ENCODE results near the gene XYLT2. TPM values are rescaled to one million over a fixed set of nuclear protein-coding genes. Genes with fewer than 3 reads are reported as not detected.

Gene XYLT2
- total and polyA plus RNA-seq, 2 of the 8 experiments (the other 6 are each of a cell fraction or from before 2014, with no cell fraction given) = 28.0 to 29.9 TPM

- no peak overlapping the region for H3K56ac ChIP-seq (replicated peaks; ENCODE audit: insufficient read length, low read depth, low read length)
- no peak overlapping the region for H3K23ac ChIP-seq (ENCODE audit: insufficient read length)
- no peak overlapping the region for H2AK5ac ChIP-seq (ENCODE audit: low read depth, low read length)
- peaks cover 2 to 19% of the 10 kb centered on the region in 2 experiments for H4K20me1 ChIP-seq (replicated peaks in 1 of 2; ENCODE audit: control insufficient read depth in 1 of 2, insufficient read depth in 2 of 2, low read length in 2 of 2)
- H4K5ac ChIP-seq (ENCODE audit: insufficient read length, low read depth, low read length) = no peak overlapping the region
- WGBS, 2 experiments (ENCODE audit: extremely low coverage in 1 of 2, insufficient coverage in 1 of 2, insufficient read length in 1 of 2, insufficient replicate concordance in 2 of 2, low coverage in 1 of 2, low lambda C conversion rate in 2 of 2, missing lambda C conversion rate in 1 of 2) = 85% methylated on average over 13 of the region's 13 CpGs; no CpG with 5 or more reads in 1 of the 2 experiments
- H3K27me3 ChIP-seq (replicated peaks in 1 of 4; ENCODE audit: control insufficient read depth in 3 of 4, extremely low read depth in 1 of 4, insufficient read depth in 3 of 4, low read length in 3 of 4) = peaks cover 0 to 9% (median 5%) of the 10 kb centered on the region in 4 experiments; a peak in 4 of 7 replicates
- H4K91ac ChIP-seq (replicated peaks; ENCODE audit: insufficient read length, low read length) = no peak overlapping the region
- peak overlapping the region; percentile 95 to 98; a peak in 3 of 4 replicates for H3K4me2 ChIP-seq (ENCODE audit: insufficient read depth in 1 of 2, low read depth in 2 of 2, low read length in 2 of 2)
- ChIA-PET POLR2A (ENCODE audit: partially characterized antibody) (interaction anchor here (1.6 to 12.4 kb wide), 2 partner anchors 17 to 36 kb away, joined by 4 to 135 read pairs; no protein-coding TSS in a partner anchor), CTCF (ENCODE audit: partially characterized antibody) (interaction anchor here (0.6 to 1.2 kb wide), 4 partner anchors 10 to 197 kb away, joined by 3 read pairs; no protein-coding TSS in a partner anchor)
- no peak overlapping the region for H2BK20ac ChIP-seq (ENCODE audit: low read length)
- no peak overlapping the region for H3K14ac ChIP-seq (ENCODE audit: insufficient read length)
- no peak overlapping the region; the same call in 1 of the 2 replicates for H4K8ac ChIP-seq (ENCODE audit: extremely low read depth, insufficient read depth, low read length)
- peaks cover 4 to 17% (median 11%) of the 10 kb centered on the region in 4 experiments for H3K4me1 ChIP-seq (replicated peaks in 1 of 4; ENCODE audit: control insufficient read depth in 3 of 4, insufficient read depth in 4 of 4, low read length in 3 of 4)
- H3K79me2 ChIP-seq (ENCODE audit: control insufficient read depth in 1 of 2, insufficient read depth in 2 of 2, low read length in 2 of 2) = peaks cover 0 to 25% of the 10 kb centered on the region in 2 experiments; a peak in 2 of 4 replicates
- H2AFZ ChIP-seq (ENCODE audit: low read length) = no peak overlapping the region
- no peak overlapping the region for H3K4ac ChIP-seq (replicated peaks; ENCODE audit: insufficient read length, low read depth, low read length)
- H2BK120ac ChIP-seq (replicated peaks; ENCODE audit: low read depth, low read length) = no peak overlapping the region
- H3K4me3 ChIP-seq (ENCODE audit: extremely low read depth in 1 of 4, insufficient read depth in 2 of 4, low read depth in 3 of 4, low read length in 4 of 4) = peak overlapping the region in 2 of 4 experiments; percentile 93; a peak in 2 of 8 replicates
- no peaks in the 10 kb centered on the region for H3K36me3 ChIP-seq (ENCODE audit: control insufficient read depth in 2 of 4, insufficient read depth in 4 of 4, low read length in 3 of 4)
- peaks cover 17% of the 10 kb centered on the region for H3K23me2 ChIP-seq (ENCODE audit: low read depth, low read length)
- no peak overlapping the region for H2BK12ac ChIP-seq (ENCODE audit: low read depth, low read length)
- TF ChIP-seq JUND (IDR thresholded peaks at IDR 0.05; ENCODE audit: low read length) (no peak), GTF2F1 (IDR thresholded peaks at IDR 0.05; ENCODE audit: borderline replicate concordance, low read depth, low read length) (no peak), TEAD4 (IDR thresholded peaks at IDR 0.05; ENCODE audit: low read depth, low read length) (no peak), CHD2 (IDR thresholded peaks at IDR 0.05; ENCODE audit: low read length) (no peak), RXRA (IDR thresholded peaks at IDR 0.05; ENCODE audit: insufficient read depth, low read depth, low read length) (no peak), BACH1 (IDR thresholded peaks at IDR 0.05; ENCODE audit: low read length) (no peak), TCF12 (IDR thresholded peaks at IDR 0.05; ENCODE audit: low read depth, low read length) (no peak)
- no peak overlapping the region for H3K18ac ChIP-seq (ENCODE audit: extremely low read depth, low read length)
- no peaks in the 10 kb centered on the region for H3K9me3 ChIP-seq (ENCODE audit: insufficient read depth in 2 of 2, low read depth in 1 of 2, low read length in 1 of 2)
- no peak overlapping the region for H3K9ac ChIP-seq (replicated peaks in 1 of 4; ENCODE audit: extremely low read depth in 1 of 4, low read depth in 3 of 4, low read length in 3 of 4)
- FAIRE-seq (no peak), DNase-seq (ENCODE audit: low read depth in 1 of 2, low spot score in 2 of 2) (no peak)
- H3K27ac ChIP-seq (ENCODE audit: low read depth, low read length) = no peak overlapping the region
- no peak overlapping the region for H2BK5ac ChIP-seq (ENCODE audit: low read depth, low read length)
- H3K79me1 ChIP-seq (ENCODE audit: low read depth, low read length) = peaks cover 14% of the 10 kb centered on the region
- H2BK15ac ChIP-seq (ENCODE audit: low read length) = no peak overlapping the region
Observed at GRCh38 chr17:50344731-50345365, 1.1 kb upstream of the XYLT2 start.
